Neural cell (in vitro differentiated cells): ENCODE results near the gene IFRD2. TPM values are rescaled to one million over a fixed set of nuclear protein-coding genes. Genes with fewer than 3 reads are reported as not detected.

ENCODE experiments used
- H2AFZ ChIP-seq: fragments of 200-600, 300-800 bp; sonication (generic), shearing (Covaris generic); 2 replicates; pipeline ENCODE4 v1.6.0; 2014; ENCODE audit warnings: low read depth, mild to moderate bottlenecking, antibody characterized with exemption, low read length, moderate library complexity
- H3F3A ChIP-seq: fragments of 200-600 bp; shearing (Covaris generic); 2 replicates; pipeline ENCODE4 v1.6.1; 2016; ENCODE audit warnings: mild to moderate bottlenecking, moderate library complexity, mixed read lengths, antibody characterized with exemption, low read length; ENCODE audit not compliant: insufficient read depth, poor library complexity, severe bottlenecking
- H3K27ac ChIP-seq: fragments of 200-600, 300-800 bp; sonication (generic), shearing (Covaris generic); 2 replicates; pipeline ENCODE4 v1.5.1; 2014; ENCODE audit warnings: mild to moderate bottlenecking, low read length, moderate library complexity
- H3K27me3 ChIP-seq: fragments of 300-800, 200-600 bp; sonication (generic), shearing (Covaris generic); 2 replicates; pipeline ENCODE4 v1.6.0; 2014; ENCODE audit warnings: mild to moderate bottlenecking, low read depth, low read length, moderate library complexity; ENCODE audit not compliant: insufficient read depth
- H3K36me3 ChIP-seq: fragments of 300-800, 200-600 bp; sonication (generic), shearing (Covaris generic); 2 replicates; pipeline ENCODE4 v1.5.1; 2014; ENCODE audit warnings: mild to moderate bottlenecking, antibody characterized with exemption, low read length, moderate library complexity; ENCODE audit not compliant: insufficient read depth
- H3K4me2 ChIP-seq: fragments of 300-800, 200-600 bp; sonication (generic), shearing (Covaris generic); 2 replicates; pipeline ENCODE4 v1.6.0; 2014; ENCODE audit warnings: mild to moderate bottlenecking, low read length
- H3K4me3 ChIP-seq: fragments of 300-800, 200-600 bp; sonication (generic), shearing (Covaris generic); 2 replicates; pipeline ENCODE4 v1.5.1; 2014; ENCODE audit warnings: mild to moderate bottlenecking, low read length, moderate library complexity
- H3K79me2 ChIP-seq: fragments of 200-600 bp; shearing (Covaris generic); replicated peaks from 2 replicates; pipeline ENCODE4 v1.6.0; 2014; ENCODE audit warnings: mild to moderate bottlenecking, low read length, moderate library complexity; ENCODE audit not compliant: insufficient read depth
- H3K9ac ChIP-seq: fragments of 300-800, 200-600 bp; sonication (generic), shearing (Covaris generic); 2 replicates; pipeline ENCODE4 v1.6.1; 2016; ENCODE audit warnings: mild to moderate bottlenecking, low read length, mixed read lengths
- H3K9me2 ChIP-seq: fragments of 200-600 bp; shearing (Covaris generic); 2 replicates; pipeline ENCODE4 v1.6.1; 2016; ENCODE audit warnings: mild to moderate bottlenecking, low read length, mixed read lengths; ENCODE audit not compliant: insufficient read depth
- H3K9me3 ChIP-seq: fragments of 200-600, 300-800 bp; sonication (generic), shearing (Covaris generic); 2 replicates; pipeline ENCODE4 v1.6.1; 2016; ENCODE audit warnings: mild to moderate bottlenecking, mixed run types, low read length, moderate library complexity, mixed read lengths
- H4K20me1 ChIP-seq: fragments of 200-600 bp; shearing (Covaris generic); 2 replicates; pipeline ENCODE4 v1.6.1; 2016; ENCODE audit warnings: mild to moderate bottlenecking, mixed run types; ENCODE audit not compliant: insufficient read depth
- EP300 ChIP-seq: fragments of 450-650 bp; conservative IDR thresholded peaks from 2 replicates; pipeline ENCODE4 v1.6.1; 2014; ENCODE audit warnings: antibody characterized with exemption, mild to moderate bottlenecking, moderate library complexity; ENCODE audit not compliant: poor library complexity, severe bottlenecking
- EZH2 ChIP-seq: fragments of 200-600, 300-800 bp; shearing (Covaris generic), sonication (generic); IDR thresholded peaks from 2 replicates; pipeline ENCODE4 v1.6.1; 2014; ENCODE audit warnings: antibody characterized with exemption, low read length, borderline replicate concordance, mild to moderate bottlenecking; ENCODE audit not compliant: insufficient read depth, poor library complexity, severe bottlenecking
- MXI1 ChIP-seq: fragments of 450-650 bp; conservative IDR thresholded peaks from 2 replicates; pipeline ENCODE4 v1.6.1; 2014; ENCODE audit warnings: antibody characterized with exemption, mild to moderate bottlenecking; ENCODE audit not compliant: poor library complexity, severe bottlenecking
- POLR2AphosphoS5 ChIP-seq: IDR thresholded peaks from 2 replicates; pipeline ENCODE4 v1.6.1; 2012
- RAD21 ChIP-seq: fragments of 450-650 bp; conservative IDR thresholded peaks from 2 replicates; pipeline ENCODE4 v1.6.1; 2014; ENCODE audit warnings: antibody characterized with exemption, mild to moderate bottlenecking, moderate library complexity
- REST ChIP-seq: IDR thresholded peaks from 2 replicates; pipeline ENCODE4 v1.6.1; 2012; ENCODE audit warnings: borderline replicate concordance
- SMC3 ChIP-seq: fragments of 450-650 bp; conservative IDR thresholded peaks from 2 replicates; pipeline ENCODE4 v1.6.1; 2014; ENCODE audit warnings: antibody characterized with exemption, mild to moderate bottlenecking, moderate library complexity; ENCODE audit not compliant: poor library complexity
- TAF1 ChIP-seq: IDR thresholded peaks from 2 replicates; pipeline ENCODE4 v1.6.1; 2012; ENCODE audit warnings: low read depth
- polyA minus RNA-seq: library from RNA; depleted of rRNA, polyadenylated mRNA; stranded (reverse); fragments of >200 nt; gene quantifications from 2 replicates; pipeline ENCODE4 v1.2.3, GENCODE V29; 2014
- polyA plus RNA-seq: library from polyadenylated mRNA; depleted of rRNA; stranded (reverse); fragments of >200 nt; gene quantifications from 2 replicates; pipeline ENCODE4 v1.2.3, GENCODE V29; 2014
- TF ChIP-seq, protein P1 (sequence below): fragments of 450-650 bp; IDR thresholded peaks from 2 replicates; pipeline ENCODE4 v1.5.1; 2014; ENCODE audit warnings: antibody characterized with exemption, mild to moderate bottlenecking, moderate library complexity; ENCODE audit not compliant: poor library complexity, severe bottlenecking

Gene IFRD2, protein sequence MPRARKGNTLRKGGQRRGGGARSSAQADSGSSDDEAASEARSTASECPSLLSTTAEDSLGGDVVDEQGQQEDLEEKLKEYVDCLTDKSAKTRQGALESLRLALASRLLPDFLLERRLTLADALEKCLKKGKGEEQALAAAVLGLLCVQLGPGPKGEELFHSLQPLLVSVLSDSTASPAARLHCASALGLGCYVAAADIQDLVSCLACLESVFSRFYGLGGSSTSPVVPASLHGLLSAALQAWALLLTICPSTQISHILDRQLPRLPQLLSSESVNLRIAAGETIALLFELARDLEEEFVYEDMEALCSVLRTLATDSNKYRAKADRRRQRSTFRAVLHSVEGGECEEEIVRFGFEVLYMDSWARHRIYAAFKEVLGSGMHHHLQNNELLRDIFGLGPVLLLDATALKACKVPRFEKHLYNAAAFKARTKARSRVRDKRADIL
- polyA plus RNA-seq, result 41.8 and 76.4 TPM in 2 replicates
- 10.1 and 21.4 TPM in 2 replicates for polyA minus RNA-seq

- no peaks in the 10 kb centered on the region for H3K27me3 ChIP-seq
- no peaks in the 10 kb centered on the region for H3K36me3 ChIP-seq
- H3K79me2 ChIP-seq, result peaks cover 6% of the 10 kb centered on the region
- H3K9ac ChIP-seq, result peak within 1 kb of the TSS; percentile 62
- no peaks in the 10 kb centered on the region for H3F3A ChIP-seq
- H3K9me3 ChIP-seq, result no peaks in the 10 kb centered on the region
- peak within 1 kb of the TSS; percentile 99 for H3K4me2 ChIP-seq
- no peaks in the 10 kb centered on the region for H4K20me1 ChIP-seq
- H3K4me3 ChIP-seq, result peak within 1 kb of the TSS; percentile 96
- H3K27ac ChIP-seq, result peak within 1 kb of the TSS; percentile 33
- no peaks in the 10 kb centered on the region for H3K9me2 ChIP-seq
- TF ChIP-seq EZH2, result no peak
- peak; percentile 97 for TF ChIP-seq MXI1
- TF ChIP-seq POLR2AphosphoS5, result no peak
- TF ChIP-seq, protein P1, sequence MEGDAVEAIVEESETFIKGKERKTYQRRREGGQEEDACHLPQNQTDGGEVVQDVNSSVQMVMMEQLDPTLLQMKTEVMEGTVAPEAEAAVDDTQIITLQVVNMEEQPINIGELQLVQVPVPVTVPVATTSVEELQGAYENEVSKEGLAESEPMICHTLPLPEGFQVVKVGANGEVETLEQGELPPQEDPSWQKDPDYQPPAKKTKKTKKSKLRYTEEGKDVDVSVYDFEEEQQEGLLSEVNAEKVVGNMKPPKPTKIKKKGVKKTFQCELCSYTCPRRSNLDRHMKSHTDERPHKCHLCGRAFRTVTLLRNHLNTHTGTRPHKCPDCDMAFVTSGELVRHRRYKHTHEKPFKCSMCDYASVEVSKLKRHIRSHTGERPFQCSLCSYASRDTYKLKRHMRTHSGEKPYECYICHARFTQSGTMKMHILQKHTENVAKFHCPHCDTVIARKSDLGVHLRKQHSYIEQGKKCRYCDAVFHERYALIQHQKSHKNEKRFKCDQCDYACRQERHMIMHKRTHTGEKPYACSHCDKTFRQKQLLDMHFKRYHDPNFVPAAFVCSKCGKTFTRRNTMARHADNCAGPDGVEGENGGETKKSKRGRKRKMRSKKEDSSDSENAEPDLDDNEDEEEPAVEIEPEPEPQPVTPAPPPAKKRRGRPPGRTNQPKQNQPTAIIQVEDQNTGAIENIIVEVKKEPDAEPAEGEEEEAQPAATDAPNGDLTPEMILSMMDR, result peak; percentile 52
- TF ChIP-seq REST, result no peak
- peak; percentile 9 for TF ChIP-seq RAD21
- peak; percentile 25 for TF ChIP-seq TAF1
- peak; percentile 25 for TF ChIP-seq SMC3
- peak; percentile 45 for TF ChIP-seq EP300
- peak within 1 kb of the TSS; percentile 42 for H2AFZ ChIP-seq
These were observed at the start of gene IFRD2 for GRCh38 chr3:50292159-50293078. Gene IFRD2 (minus strand): TSS chr3:50292429. CDS start chr3:50292274, 155 bp downstream.

GRCh38 chr3:50341537-50341936, 49.3 kb upstream of the IFRD2 start:
- Histone ChIP-seq H3K9me2 (no peaks in the 10 kb centered on the region), H3K4me3 (no peak overlapping the region), H3F3A (no peaks in the 10 kb centered on the region), H3K27ac (no peak overlapping the region), H3K9ac (no peak overlapping the region), H3K36me3 (no peaks in the 10 kb centered on the region), H3K27me3 (peaks cover 43% of the 10 kb centered on the region), H4K20me1 (no peaks in the 10 kb centered on the region), H3K9me3 (no peaks in the 10 kb centered on the region), H3K79me2 (peaks cover 2% of the 10 kb centered on the region), H3K4me2 (no peak overlapping the region), H2AFZ (no peak overlapping the region)
- TF ChIP-seq SMC3 (no peak), TAF1 (no peak), MXI1 (no peak), EZH2 (no peak), EP300 (no peak), RAD21 (no peak), REST (no peak), POLR2AphosphoS5 (no peak)
- TF ChIP-seq, protein P1, result no peak
